ACC112 (cell line): Measurements from ENCODE around the gene ZNF638.
A peak's percentile ranks its signal among the peaks of the same experiment; 100 is the strongest.

ENCODE experiments used
- H2AFZ ChIP-seq: fragments of 200-600 bp; sonication (generic); one replicate; pipeline ENCODE4 v1.6.0; 2017; ENCODE audit warnings: antibody characterized with exemption, low read length; ENCODE audit not compliant: unreplicated experiment
- H3K27ac ChIP-seq: fragments of 200-600 bp; sonication (generic); 2 replicates; pipeline ENCODE4 v1.5.1; 2014; ENCODE audit warnings: low read depth, mild to moderate bottlenecking, antibody characterized with exemption, low read length, moderate library complexity
- H3K27me3 ChIP-seq: fragments of 200-600 bp; sonication (generic); 2 replicates; pipeline ENCODE4 v1.6.1; 2014; ENCODE audit warnings: mild to moderate bottlenecking, antibody characterized with exemption, low read length, moderate library complexity, mixed read lengths; ENCODE audit not compliant: insufficient read depth
- H3K36me3 ChIP-seq: fragments of 200-600 bp; sonication (generic); 2 replicates; pipeline ENCODE4 v1.6.1; 2016; ENCODE audit warnings: mild to moderate bottlenecking, antibody characterized with exemption, low read length, moderate library complexity, mixed read lengths; ENCODE audit not compliant: insufficient read depth
- H3K4me1 ChIP-seq: fragments of 200-600 bp; sonication (generic); one replicate; pipeline ENCODE4 v1.6.1; 2016; ENCODE audit warnings: low read length, mixed read lengths; ENCODE audit not compliant: insufficient read depth, unreplicated experiment, control insufficient read depth
- H3K4me3 ChIP-seq: fragments of 200-600 bp; sonication (generic); 2 replicates; pipeline ENCODE4 v1.5.1; 2014; ENCODE audit warnings: mild to moderate bottlenecking, low read depth, low read length
- H3K79me2 ChIP-seq: fragments of 200-600 bp; sonication (generic); one replicate; pipeline ENCODE4 v1.6.0; 2016; ENCODE audit warnings: low read length; ENCODE audit not compliant: control insufficient read depth, unreplicated experiment, insufficient read depth

Gene ZNF638

GRCh38 chr2:71336384-71336783 lies 4.8 kb downstream of the ZNF638 start:
- no peak overlapping the region for H2AFZ ChIP-seq
- H3K4me3 ChIP-seq: peak overlapping the region; percentile 42; the same call in 1 of the 2 replicates
- peak overlapping the region; percentile 42; the same call in 1 of the 2 replicates for H3K27ac ChIP-seq
- H3K36me3 ChIP-seq: peaks cover 6% of the 10 kb centered on the region
- H3K4me1 ChIP-seq: peaks cover 22% of the 10 kb centered on the region
- no peaks in the 10 kb centered on the region for H3K27me3 ChIP-seq
- H3K79me2 ChIP-seq: peaks cover 95% of the 10 kb centered on the region

- Histone ChIP-seq H2AFZ (no peak overlapping the region), H3K36me3 (peaks cover 6% of the 10 kb centered on the region), H3K4me3 (peak overlapping the region; percentile 42; the same call in 1 of the 2 replicates), H3K79me2 (peaks cover 96% of the 10 kb centered on the region), H3K27me3 (no peaks in the 10 kb centered on the region), H3K27ac (peak overlapping the region; percentile 42; the same call in 1 of the 2 replicates), H3K4me1 (peaks cover 22% of the 10 kb centered on the region)
Observed at GRCh38 chr2:71336802-71337201, 5.2 kb downstream of the ZNF638 start.

- Histone ChIP-seq H3K4me1 (peaks cover 22% of the 10 kb centered on the region), H3K79me2 (peaks cover 95% of the 10 kb centered on the region), H3K27me3 (no peaks in the 10 kb centered on the region), H3K4me3 (no peak overlapping the region), H2AFZ (no peak overlapping the region), H3K36me3 (peaks cover 6% of the 10 kb centered on the region), H3K27ac (no peak overlapping the region)
Observed at GRCh38 chr2:71337776-71338175, 6.2 kb downstream of the ZNF638 start.

- peaks cover 6% of the 10 kb centered on the region for H3K36me3 ChIP-seq
- no peaks in the 10 kb centered on the region for H3K27me3 ChIP-seq
- H2AFZ ChIP-seq: no peak overlapping the region
- no peak overlapping the region for H3K4me3 ChIP-seq
- H3K27ac ChIP-seq: no peak overlapping the region
- H3K4me1 ChIP-seq: peaks cover 19% of the 10 kb centered on the region
- peaks cover 95% of the 10 kb centered on the region for H3K79me2 ChIP-seq
Observed at GRCh38 chr2:71339685-71340084, 8.1 kb downstream of the ZNF638 start.

- H3K4me1 ChIP-seq: peaks cover 19% of the 10 kb centered on the region
- H2AFZ ChIP-seq: no peak overlapping the region
- H3K79me2 ChIP-seq: peaks cover 94% of the 10 kb centered on the region
- no peaks in the 10 kb centered on the region for H3K27me3 ChIP-seq
- H3K36me3 ChIP-seq: peaks cover 6% of the 10 kb centered on the region
- H3K4me3 ChIP-seq: no peak overlapping the region
- H3K27ac ChIP-seq: no peak overlapping the region
Observed at GRCh38 chr2:71340176-71340575, 8.6 kb downstream of the ZNF638 start.

GRCh38 chr2:71341645-71342044 lies 10.1 kb downstream of the ZNF638 start:
- no peak overlapping the region for H2AFZ ChIP-seq
- peaks cover 6% of the 10 kb centered on the region; the same call in 1 of the 2 replicates for H3K36me3 ChIP-seq
- peaks cover 97% of the 10 kb centered on the region for H3K79me2 ChIP-seq
- no peak overlapping the region for H3K4me3 ChIP-seq
- H3K27me3 ChIP-seq: no peaks in the 10 kb centered on the region
- H3K4me1 ChIP-seq: peaks cover 9% of the 10 kb centered on the region
- H3K27ac ChIP-seq: no peak overlapping the region

GRCh38 chr2:71346065-71346464 lies 14.5 kb downstream of the ZNF638 start:
- no peaks in the 10 kb centered on the region for H3K27me3 ChIP-seq
- no peak overlapping the region for H3K4me3 ChIP-seq
- no peak overlapping the region for H3K27ac ChIP-seq
- H3K36me3 ChIP-seq: peaks cover 26% of the 10 kb centered on the region
- H3K4me1 ChIP-seq: no peaks in the 10 kb centered on the region
- peaks cover 94% of the 10 kb centered on the region for H3K79me2 ChIP-seq
- H2AFZ ChIP-seq: no peak overlapping the region

GRCh38 chr2:71347517-71347916 lies 15.9 kb downstream of the ZNF638 start:
- H3K4me1 ChIP-seq: no peaks in the 10 kb centered on the region
- H3K79me2 ChIP-seq: peaks cover 84% of the 10 kb centered on the region
- H3K27ac ChIP-seq: no peak overlapping the region
- no peak overlapping the region for H3K4me3 ChIP-seq
- peaks cover 26% of the 10 kb centered on the region for H3K36me3 ChIP-seq
- H3K27me3 ChIP-seq: no peaks in the 10 kb centered on the region
- H2AFZ ChIP-seq: no peak overlapping the region

GRCh38 chr2:71348302-71348701 lies 16.7 kb downstream of the ZNF638 start:
- Histone ChIP-seq H3K27me3 (no peaks in the 10 kb centered on the region), H3K79me2 (peaks cover 85% of the 10 kb centered on the region), H3K4me1 (no peaks in the 10 kb centered on the region), H3K36me3 (peaks cover 26% of the 10 kb centered on the region), H3K27ac (no peak overlapping the region), H2AFZ (no peak overlapping the region), H3K4me3 (no peak overlapping the region)

- no peak overlapping the region for H3K27ac ChIP-seq
- no peak overlapping the region for H2AFZ ChIP-seq
- H3K4me1 ChIP-seq: no peaks in the 10 kb centered on the region
- peaks cover 60% of the 10 kb centered on the region for H3K79me2 ChIP-seq
- H3K36me3 ChIP-seq: peaks cover 45% of the 10 kb centered on the region
- no peak overlapping the region for H3K4me3 ChIP-seq
- H3K27me3 ChIP-seq: no peaks in the 10 kb centered on the region
Observed at GRCh38 chr2:71353248-71353647, 21.7 kb downstream of the ZNF638 start.

GRCh38 chr2:71358931-71359671 lies 27.5 kb downstream of the ZNF638 start:
- Histone ChIP-seq H3K27me3 (no peaks in the 10 kb centered on the region), H3K4me3 (no peak overlapping the region), H3K79me2 (peaks cover 39% of the 10 kb centered on the region), H2AFZ (no peak overlapping the region), H3K36me3 (peaks cover 46% of the 10 kb centered on the region), H3K4me1 (peaks cover 3% of the 10 kb centered on the region), H3K27ac (no peak overlapping the region)
